Naive thymus-derived CD4-positive, alpha-beta T cell (primary cell): ENCODE results near the gene GIGYF1. TPM values are rescaled to one million over a fixed set of nuclear protein-coding genes. Genes with fewer than 3 reads are reported as not detected.
A peak's percentile ranks its signal among the peaks of the same experiment; 100 is the strongest.

Experiments used
- ATAC-seq: fragments of 150-1000 bp; cut with Tn5 transposase; 2 replicates; pipeline ENCODE4 v1.10.0; 2021; ENCODE audit warnings: mild to moderate bottlenecking, moderate library complexity
- CTCF ChIA-PET: fragments of 350-600 bp; sonication (Branson Sonifier 250); formaldehyde crosslinking; loops from one replicate; lab custom pipeline; 2021; ENCODE audit warnings: antibody characterized with exemption; lab: Charles Lee
- POLR2A ChIA-PET: fragments of 350-600 bp; sonication (Branson Sonifier 250); formaldehyde crosslinking; loops from one replicate; lab custom pipeline; 2021; ENCODE audit warnings: antibody characterized with exemption, inconsistent platforms; lab: Charles Lee
- DNase-seq, 9 donors: peaks; one replicate each; pipeline versions ENCODE4 v3.0.0 to v3.0.0-alpha.2; 2020 to 2022; ENCODE audit warnings: mixed read lengths in 1 of 9
- H3K27ac ChIP-seq: one replicate; pipeline ENCODE4 v1.7.0; 2013; ENCODE audit warnings: mild to moderate bottlenecking, low read depth, low read length, moderate library complexity
- H3K27me3 ChIP-seq, 2 donors: one replicate each; pipeline ENCODE4 v1.7.0; 2013; ENCODE audit warnings: low read length in 2 of 2, mild to moderate bottlenecking in 2 of 2, moderate library complexity in 2 of 2; ENCODE audit not compliant: control insufficient read depth in 2 of 2, insufficient read depth in 2 of 2
- H3K36me3 ChIP-seq, 3 experiments: 1 replicate in 2 of 3; 2 replicates in 1 of 3; pipeline ENCODE4 v1.7.0; 2013; ENCODE audit warnings: low read length in 3 of 3, mild to moderate bottlenecking in 3 of 3, moderate library complexity in 1 of 3; ENCODE audit not compliant: insufficient read depth in 3 of 3, control insufficient read depth in 2 of 3
- H3K4me1 ChIP-seq, 2 donors: one replicate each; pipeline ENCODE4 v1.7.0; 2013; ENCODE audit warnings: low read length in 2 of 2, mild to moderate bottlenecking in 2 of 2, moderate library complexity in 1 of 2; ENCODE audit not compliant: control insufficient read depth in 2 of 2, insufficient read depth in 2 of 2
- H3K4me3 ChIP-seq: 2 replicates; pipeline ENCODE4 v1.7.0; 2013; ENCODE audit warnings: mild to moderate bottlenecking, low read length
- H3K9me3 ChIP-seq, 3 experiments: 1 replicate in 2 of 3; 2 replicates in 1 of 3; pipeline ENCODE4 v1.7.0; 2013; ENCODE audit warnings: low read length in 3 of 3; ENCODE audit not compliant: control insufficient read depth in 2 of 3
- H3K27ac Mint-ChIP-seq, 9 donors: one replicate each; pipeline ENCODE4 v1.8.0; 2020 to 2022; ENCODE audit warnings: mixed read lengths in 9 of 9, mild to moderate bottlenecking in 8 of 9, moderate library complexity in 5 of 9, inconsistent platforms in 2 of 9
- H3K27me3 Mint-ChIP-seq, 5 donors: one replicate each; pipeline ENCODE4 v1.8.0; 2021 to 2022; ENCODE audit warnings: mixed read lengths in 5 of 5, mild to moderate bottlenecking in 1 of 5
- H3K36me3 Mint-ChIP-seq, 5 donors: one replicate each; pipeline ENCODE4 v1.8.0; 2020 to 2022; ENCODE audit warnings: mixed read lengths in 5 of 5, mild to moderate bottlenecking in 3 of 5, inconsistent platforms in 1 of 5
- H3K4me1 Mint-ChIP-seq, 7 donors: one replicate each; pipeline ENCODE4 v1.8.0; 2020 to 2022; ENCODE audit warnings: mixed read lengths in 7 of 7, mild to moderate bottlenecking in 3 of 7, inconsistent platforms in 1 of 7
- H3K4me3 Mint-ChIP-seq, 10 donors: one replicate each; pipeline ENCODE4 v1.8.0; 2020 to 2022; ENCODE audit warnings: mild to moderate bottlenecking in 10 of 10, mixed read lengths in 10 of 10, moderate library complexity in 6 of 10, inconsistent platforms in 2 of 10
- H3K9me3 Mint-ChIP-seq, 11 donors: one replicate each; pipeline ENCODE4 v1.8.0; 2020 to 2022; ENCODE audit warnings: mixed read lengths in 11 of 11, mild to moderate bottlenecking in 4 of 11, inconsistent platforms in 1 of 11, moderate library complexity in 1 of 11
- intact Hi-C, 2 donors: fragments of 100-400 bp; cut with micrococcal nuclease; formaldehyde crosslinking; loops; one replicate each; pipeline ENCODE4 v1.15.1; 2023
- polyA plus RNA-seq, 2 donors: library from polyadenylated mRNA; unstranded; fragments of 300-500 nt; fragmentation: Illumina TruSeq; gene quantifications; one replicate each; pipeline ENCODE4 v1.2.3, GENCODE V29; 2021
- total RNA-seq, 6 experiments: library from RNA in 5 of 6; stranded (reverse) in 5 of 6; gene quantifications; 1 replicate in 5 of 6; 2 replicates in 1 of 6; pipeline ENCODE4 v1.2.3 and lab custom pipeline; 2021 to 2026

Gene GIGYF1
- total and polyA plus RNA-seq, 7 experiments from 2014 or later = 1.4 to 125 (median 84.0) TPM

DNA sequence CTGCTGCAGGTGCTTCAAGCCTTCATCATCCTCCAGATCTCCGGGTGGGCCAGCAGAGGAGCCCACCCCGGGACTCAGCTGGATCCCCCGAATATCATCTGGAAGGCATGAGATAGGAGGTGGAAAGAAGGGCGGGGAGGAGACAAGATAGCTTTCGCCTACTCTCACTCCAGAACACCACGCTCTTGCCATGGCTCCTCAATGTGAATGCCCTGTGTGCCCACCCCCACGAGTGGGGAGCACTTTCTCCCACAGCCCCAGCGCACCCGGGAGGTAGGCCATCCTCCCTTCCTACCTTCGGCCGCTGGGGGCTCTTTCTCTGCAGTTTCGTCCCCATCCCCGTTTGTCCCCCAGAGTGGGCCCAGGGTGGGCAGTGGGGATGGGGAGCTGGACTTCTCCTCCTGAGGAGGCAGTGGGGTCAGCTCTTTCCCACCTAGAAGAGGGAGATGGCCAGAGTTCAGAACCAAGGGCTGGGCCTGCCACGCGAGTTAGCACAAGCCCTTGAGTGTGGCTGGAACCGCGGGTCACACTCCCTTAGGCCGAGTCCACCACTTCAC is 8.9 kb downstream of the GIGYF1 start:
- DNase-seq = no peak
- H3K27me3 Mint-ChIP-seq = no peaks in the 10 kb centered on the region
- peaks cover 7 to 38% (median 23%) of the 10 kb centered on the region in 7 donors for H3K4me1 Mint-ChIP-seq
- Histone ChIP-seq H3K9me3 (no peaks in the 10 kb centered on the region), H3K27me3 (no peaks in the 10 kb centered on the region), H3K27ac (no peak overlapping the region), H3K36me3 (peaks cover 0 to 93% (median 11%) of the 10 kb centered on the region in 3 experiments), H3K4me3 (no peak overlapping the region), H3K4me1 (peaks cover 0 to 21% of the 10 kb centered on the region in 2 donors)
- POLR2A ChIA-PET = no interaction called here
- H3K9me3 Mint-ChIP-seq = peaks cover 0 to 1% (median 0%) of the 10 kb centered on the region in 11 donors
- peak overlapping the region in 2 of 9 donors; percentile 24 to 28 for H3K27ac Mint-ChIP-seq
- no peak for ATAC-seq
- intact Hi-C loops = no loop called here
- CTCF ChIA-PET = interaction anchor here (1.0 kb wide), 1 partner anchor 21 kb away, joined by 3 read pairs; the partner anchor contains the start of gene POP7
- H3K36me3 Mint-ChIP-seq = peaks cover 0 to 7% (median 0%) of the 10 kb centered on the region in 5 donors
- H3K4me3 Mint-ChIP-seq = no peak overlapping the region

DNA sequence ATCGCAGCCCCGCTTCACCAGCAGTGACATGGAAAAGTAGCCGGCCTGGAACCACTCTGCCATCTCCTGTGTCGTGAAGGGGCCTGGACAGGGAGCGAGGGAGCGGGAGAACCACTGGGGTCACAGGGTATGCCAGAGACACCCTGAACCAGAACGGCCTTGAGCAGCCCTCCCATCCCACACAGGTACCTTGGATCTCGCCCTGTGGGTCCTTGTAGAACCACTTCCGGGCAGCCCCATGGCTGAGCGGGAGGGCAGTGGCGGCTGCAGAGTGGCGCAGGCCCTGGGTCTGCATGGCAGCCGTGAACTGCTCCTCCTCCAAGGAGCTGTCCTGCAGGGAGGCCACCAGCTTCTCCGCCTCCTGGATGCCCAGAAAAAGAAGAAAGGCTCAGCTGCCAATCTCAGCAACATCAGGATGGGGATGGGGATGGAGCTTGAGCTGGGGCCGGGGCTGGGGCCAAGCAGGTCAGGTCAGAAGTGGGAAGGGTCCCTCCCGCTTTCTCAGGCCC is 9.5 kb downstream of the GIGYF1 start:
- H3K4me1 ChIP-seq = peaks cover 0 to 22% of the 10 kb centered on the region in 2 donors
- intact Hi-C loops = no loop called here
- H3K9me3 ChIP-seq = no peaks in the 10 kb centered on the region
- H3K9me3 Mint-ChIP-seq = peaks cover 0 to 1% (median 0%) of the 10 kb centered on the region in 11 donors
- H3K27me3 ChIP-seq = no peaks in the 10 kb centered on the region
- peaks cover 0 to 95% (median 11%) of the 10 kb centered on the region in 3 experiments for H3K36me3 ChIP-seq
- no peak overlapping the region for H3K27ac Mint-ChIP-seq
- H3K4me1 Mint-ChIP-seq = peaks cover 9 to 38% (median 24%) of the 10 kb centered on the region in 7 donors
- POLR2A ChIA-PET = no interaction called here
- CTCF ChIA-PET = interaction anchor here (1.0 kb wide), 1 partner anchor 21 kb away, joined by 3 read pairs; the partner anchor contains the start of gene POP7
- no peak for DNase-seq
- H3K36me3 Mint-ChIP-seq = peaks cover 0 to 9% (median 0%) of the 10 kb centered on the region in 5 donors
- no peaks in the 10 kb centered on the region for H3K27me3 Mint-ChIP-seq
- no peak overlapping the region for H3K4me3 ChIP-seq
- no peak overlapping the region for H3K4me3 Mint-ChIP-seq
- H3K27ac ChIP-seq = no peak overlapping the region
- no peak for ATAC-seq

DNA sequence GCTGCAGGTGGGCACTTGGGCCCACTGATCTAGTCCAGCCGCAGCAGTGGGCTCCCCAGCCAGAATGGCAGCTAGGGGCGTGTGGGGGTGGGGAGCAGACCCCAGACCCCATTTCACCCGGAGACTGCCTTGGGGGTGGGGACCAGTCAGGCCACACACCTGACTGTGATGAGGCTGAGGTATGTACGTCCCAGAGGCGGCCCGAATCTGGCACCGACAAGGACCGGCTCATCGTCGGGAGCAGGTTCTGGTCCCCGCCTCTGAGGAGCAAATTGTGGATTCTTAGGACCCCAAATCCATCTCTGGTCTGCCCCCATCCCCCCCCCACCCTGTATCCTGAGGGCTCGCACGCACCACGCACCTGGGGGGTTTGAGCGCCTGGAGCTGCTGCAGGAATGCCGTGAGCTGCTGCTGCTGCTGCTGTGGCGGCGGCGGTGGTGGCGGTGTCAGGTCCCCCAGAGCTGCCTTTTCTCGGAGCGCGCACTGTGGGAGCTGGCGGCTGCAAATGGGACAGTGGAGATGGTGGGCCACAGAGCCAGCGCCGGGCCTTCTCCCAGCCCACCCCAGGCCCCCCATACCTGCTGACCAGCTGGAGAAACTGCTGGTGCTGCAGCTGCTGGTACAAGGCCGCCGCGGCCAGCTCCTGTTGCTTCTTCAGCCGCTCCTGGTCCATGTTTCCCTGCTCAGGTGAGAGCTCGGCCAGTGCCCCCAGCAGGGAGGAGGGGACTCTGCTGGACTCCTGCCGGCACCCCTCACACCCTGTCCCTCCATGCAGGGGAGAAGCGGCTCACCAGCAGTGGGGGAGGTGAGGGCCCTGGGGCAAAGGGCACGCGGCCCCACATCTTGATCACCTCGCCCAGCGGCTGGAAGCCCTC is 10.2 kb downstream of the GIGYF1 start:
- no peak for ATAC-seq
- Mint-ChIP-seq H3K4me1 (peaks cover 13 to 38% (median 23%) of the 10 kb centered on the region in 7 donors), H3K36me3 (peaks cover 0 to 10% (median 0%) of the 10 kb centered on the region in 5 donors), H3K4me3 (no peak overlapping the region), H3K9me3 (peaks cover 0 to 1% (median 0%) of the 10 kb centered on the region in 11 donors), H3K27ac (peak overlapping the region in 2 of 9 donors; percentile 43 to 61), H3K27me3 (no peaks in the 10 kb centered on the region)
- CTCF ChIA-PET = interaction anchor here (0.6 to 1.4 kb wide), 2 partner anchors 7 to 12 kb away, joined by 4 to 9 read pairs; no protein-coding TSS in a partner anchor
- Histone ChIP-seq H3K4me1 (peaks cover 0 to 22% of the 10 kb centered on the region in 2 donors), H3K36me3 (peaks cover 0 to 98% (median 11%) of the 10 kb centered on the region in 3 experiments), H3K4me3 (no peak overlapping the region), H3K27me3 (no peaks in the 10 kb centered on the region), H3K9me3 (no peaks in the 10 kb centered on the region), H3K27ac (no peak overlapping the region)
- no peak for DNase-seq
- POLR2A ChIA-PET = interaction anchor here (1.0 to 5.5 kb wide), 4 partner anchors 8 to 102 kb away, joined by 3 to 37 read pairs (median 7); partner anchors contain the start of genes FBXO24 and LRCH4
- intact Hi-C loops = no loop called here

DNA sequence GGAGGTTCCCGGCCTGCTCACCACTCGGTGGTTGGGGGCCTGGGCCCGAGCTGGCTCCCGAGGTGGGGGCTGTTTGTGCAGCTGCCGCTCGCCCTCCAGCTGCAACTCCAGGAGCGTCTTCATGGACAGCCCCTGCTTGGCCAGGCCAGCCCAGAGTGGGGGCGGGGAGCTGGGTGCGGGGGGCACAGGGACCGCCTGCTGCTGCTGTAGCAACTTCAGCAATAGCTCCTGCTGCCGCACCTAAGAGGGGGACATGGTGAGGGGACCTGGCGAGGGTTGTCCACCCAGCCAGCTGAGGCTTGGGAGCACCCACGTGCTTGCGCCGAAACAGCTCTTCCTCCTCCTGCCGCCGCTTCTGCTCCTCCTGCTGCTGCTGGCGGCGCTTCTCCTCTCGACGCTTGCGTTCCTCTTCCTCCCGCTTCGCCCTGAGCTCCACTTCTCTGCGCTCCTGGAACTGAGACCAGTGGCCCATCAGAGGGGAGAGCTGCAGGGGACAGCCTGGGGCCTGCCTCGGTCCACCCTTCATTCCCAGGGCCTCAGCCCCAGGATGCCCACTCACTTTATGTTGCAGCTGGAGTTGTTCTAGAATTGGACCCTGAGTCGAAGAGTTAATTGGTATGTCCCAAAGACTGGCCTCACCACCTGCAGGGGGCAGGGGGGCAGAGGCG is 10.9 kb downstream of the GIGYF1 start:
- Histone ChIP-seq H3K9me3 (no peaks in the 10 kb centered on the region), H3K36me3 (peaks cover 0 to 98% (median 16%) of the 10 kb centered on the region in 3 experiments), H3K4me3 (no peak overlapping the region), H3K27ac (no peak overlapping the region), H3K4me1 (peaks cover 0 to 22% of the 10 kb centered on the region in 2 donors), H3K27me3 (no peaks in the 10 kb centered on the region)
- ATAC-seq = no peak
- peak overlapping the region in 2 of 9 donors; percentile 43 to 61 for H3K27ac Mint-ChIP-seq
- no peak for DNase-seq
- intact Hi-C loops = no loop called here
- H3K27me3 Mint-ChIP-seq = no peaks in the 10 kb centered on the region
- H3K4me1 Mint-ChIP-seq = peaks cover 13 to 37% (median 20%) of the 10 kb centered on the region in 7 donors
- ChIA-PET POLR2A (interaction anchor here (0.6 to 5.5 kb wide), 6 partner anchors 8 to 199 kb away, joined by 3 to 37 read pairs (median 4); partner anchors contain the start of genes FBXO24 and LRCH4), CTCF (interaction anchor here (0.6 to 1.4 kb wide), 2 partner anchors 8 to 13 kb away, joined by 4 to 9 read pairs; no protein-coding TSS in a partner anchor)
- H3K4me3 Mint-ChIP-seq = peak overlapping the region in 1 of 10 donors; percentile 34
- H3K9me3 Mint-ChIP-seq = no peaks in the 10 kb centered on the region
- H3K36me3 Mint-ChIP-seq = peaks cover 0 to 13% (median 0%) of the 10 kb centered on the region in 5 donors

- DNase-seq (no peak), ATAC-seq (no peak)
- peaks cover 0 to 98% (median 11%) of the 10 kb centered on the region in 3 experiments for H3K36me3 ChIP-seq
- Mint-ChIP-seq H3K4me3 (no peak overlapping the region), H3K27ac (no peak overlapping the region), H3K9me3 (peaks cover 0 to 1% (median 0%) of the 10 kb centered on the region in 11 donors), H3K27me3 (no peaks in the 10 kb centered on the region), H3K4me1 (peaks cover 14 to 40% (median 22%) of the 10 kb centered on the region in 7 donors), H3K36me3 (peaks cover 0 to 19% (median 0%) of the 10 kb centered on the region in 5 donors)
- intact Hi-C loops = no loop called here
- ChIA-PET CTCF (interaction anchor here (1.4 to 5.8 kb wide), 2 partner anchors 9 kb away, joined by 9 to 33 read pairs; no protein-coding TSS in a partner anchor), POLR2A (interaction anchor here (0.8 to 5.5 kb wide), 7 partner anchors 8 to 118 kb away, joined by 3 to 37 read pairs (median 6); partner anchors contain the start of genes FBXO24, LRCH4 and MOSPD3)
- no peak overlapping the region for H3K4me3 ChIP-seq
- H3K9me3 ChIP-seq = no peaks in the 10 kb centered on the region
- no peak overlapping the region for H3K27ac ChIP-seq
- H3K27me3 ChIP-seq = no peaks in the 10 kb centered on the region
- H3K4me1 ChIP-seq = peaks cover 0 to 22% of the 10 kb centered on the region in 2 donors
Observed at GRCh38 chr7:100682228-100682741, 11.8 kb downstream of the GIGYF1 start.
